ENCODE measurements around the gene UST.

Gene UST

DNA sequence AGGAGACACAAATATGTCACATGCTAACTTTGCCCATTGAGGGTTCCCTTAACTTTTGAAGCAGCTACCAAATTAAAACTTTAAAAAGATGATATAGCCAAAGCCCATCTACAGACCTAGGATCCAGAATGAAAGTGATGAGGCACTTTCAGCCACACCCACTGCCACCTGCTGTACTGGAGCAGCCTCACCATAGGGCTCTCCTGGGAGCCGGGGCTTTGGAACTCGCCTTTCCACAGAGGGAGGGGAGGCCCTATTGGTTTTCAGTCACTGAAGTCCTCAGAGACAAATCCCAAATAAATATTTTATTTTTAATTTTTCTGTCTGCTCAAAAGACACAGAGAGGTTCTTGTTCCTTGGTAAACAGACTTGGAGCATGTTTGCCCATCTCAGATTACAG, 332.6 kb downstream of the UST start:
- DNase-seq (ENCODE audit: low spot score), result no peak
- TF ChIP-seq, protein P1, sequence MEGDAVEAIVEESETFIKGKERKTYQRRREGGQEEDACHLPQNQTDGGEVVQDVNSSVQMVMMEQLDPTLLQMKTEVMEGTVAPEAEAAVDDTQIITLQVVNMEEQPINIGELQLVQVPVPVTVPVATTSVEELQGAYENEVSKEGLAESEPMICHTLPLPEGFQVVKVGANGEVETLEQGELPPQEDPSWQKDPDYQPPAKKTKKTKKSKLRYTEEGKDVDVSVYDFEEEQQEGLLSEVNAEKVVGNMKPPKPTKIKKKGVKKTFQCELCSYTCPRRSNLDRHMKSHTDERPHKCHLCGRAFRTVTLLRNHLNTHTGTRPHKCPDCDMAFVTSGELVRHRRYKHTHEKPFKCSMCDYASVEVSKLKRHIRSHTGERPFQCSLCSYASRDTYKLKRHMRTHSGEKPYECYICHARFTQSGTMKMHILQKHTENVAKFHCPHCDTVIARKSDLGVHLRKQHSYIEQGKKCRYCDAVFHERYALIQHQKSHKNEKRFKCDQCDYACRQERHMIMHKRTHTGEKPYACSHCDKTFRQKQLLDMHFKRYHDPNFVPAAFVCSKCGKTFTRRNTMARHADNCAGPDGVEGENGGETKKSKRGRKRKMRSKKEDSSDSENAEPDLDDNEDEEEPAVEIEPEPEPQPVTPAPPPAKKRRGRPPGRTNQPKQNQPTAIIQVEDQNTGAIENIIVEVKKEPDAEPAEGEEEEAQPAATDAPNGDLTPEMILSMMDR (IDR thresholded peaks at IDR 0.05; ENCODE audit: extremely low read depth, missing control alignments), result no peak

DNA sequence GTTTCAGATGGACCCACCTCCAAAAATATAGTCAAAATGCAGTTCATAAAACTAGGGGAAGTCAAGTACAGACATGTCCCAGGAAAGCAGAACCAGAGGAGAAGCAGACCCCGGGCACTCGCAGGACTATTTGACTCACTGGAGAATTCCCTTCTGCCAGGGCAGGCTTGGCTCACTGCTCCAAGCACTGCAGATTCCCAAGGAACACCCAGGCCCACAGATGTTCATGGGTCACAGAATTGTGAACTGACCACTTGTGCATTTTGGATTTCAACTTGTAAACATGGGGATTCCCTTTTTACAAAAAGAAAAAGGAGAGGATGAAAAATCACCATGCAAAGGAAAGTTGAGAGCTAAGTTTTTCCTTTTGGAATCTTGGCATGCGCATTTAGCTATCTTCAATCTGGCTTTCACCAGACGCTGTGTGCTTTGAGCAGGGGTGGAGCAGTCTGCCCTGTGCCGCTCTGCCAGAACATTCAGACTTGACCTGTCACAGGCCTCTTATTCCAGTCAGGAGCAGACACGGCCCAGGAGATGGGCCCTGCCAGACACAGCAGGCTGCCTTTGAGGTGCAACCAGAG, 333.2 kb downstream of the UST start:
- no peak for DNase-seq (ENCODE audit: low spot score)

DNA sequence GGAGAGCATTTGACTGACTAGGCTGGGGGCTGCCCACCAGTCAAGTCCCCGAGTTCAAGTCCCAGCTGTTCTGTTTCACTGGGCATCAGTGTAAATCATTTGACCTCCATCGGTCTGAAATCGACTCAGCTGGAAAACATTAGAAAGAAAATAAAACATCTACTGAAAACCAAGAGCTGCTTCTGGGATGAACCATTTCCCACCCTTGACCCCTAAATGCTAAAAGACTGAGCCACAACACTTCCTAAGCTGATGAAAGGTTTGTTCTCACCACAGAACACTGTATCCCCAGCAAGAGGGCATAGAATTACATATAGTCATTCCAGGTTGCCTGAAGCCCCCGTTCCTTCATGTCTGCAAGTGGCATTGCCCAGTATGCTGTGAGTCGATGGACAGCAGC, 333.7 kb downstream of the UST start:
- TF ChIP-seq, protein P1 (IDR thresholded peaks at IDR 0.05; ENCODE audit: extremely low read depth, missing control alignments), result no peak
- DNase-seq (ENCODE audit: low spot score), result no peak

More for the DNA sequence above, 333.2 kb downstream of the UST start:
- TF ChIP-seq, protein P1 (IDR thresholded peaks at IDR 0.05; ENCODE audit: extremely low read depth, missing control alignments), result no peak

DNA sequence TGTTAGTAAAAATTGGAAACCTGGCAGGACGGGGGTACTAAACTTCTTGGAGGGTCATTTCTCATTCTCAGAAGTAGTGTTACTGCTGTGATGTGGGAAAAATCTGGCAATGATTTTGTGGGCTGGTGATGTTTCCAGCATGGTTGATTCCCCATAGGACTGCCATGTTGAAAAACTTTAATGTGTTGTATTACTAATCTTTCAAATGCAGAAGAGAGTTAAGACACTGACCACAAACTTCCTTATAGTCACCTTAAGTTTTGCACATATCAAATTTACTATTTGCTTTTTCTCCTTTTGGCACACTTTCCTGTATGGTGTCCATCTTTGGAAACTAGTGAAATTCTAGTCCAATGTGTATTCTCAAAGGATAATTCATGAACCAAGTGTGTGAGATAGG, 334.5 kb downstream of the UST start:
- DNase-seq (ENCODE audit: low spot score), result no peak

DNA sequence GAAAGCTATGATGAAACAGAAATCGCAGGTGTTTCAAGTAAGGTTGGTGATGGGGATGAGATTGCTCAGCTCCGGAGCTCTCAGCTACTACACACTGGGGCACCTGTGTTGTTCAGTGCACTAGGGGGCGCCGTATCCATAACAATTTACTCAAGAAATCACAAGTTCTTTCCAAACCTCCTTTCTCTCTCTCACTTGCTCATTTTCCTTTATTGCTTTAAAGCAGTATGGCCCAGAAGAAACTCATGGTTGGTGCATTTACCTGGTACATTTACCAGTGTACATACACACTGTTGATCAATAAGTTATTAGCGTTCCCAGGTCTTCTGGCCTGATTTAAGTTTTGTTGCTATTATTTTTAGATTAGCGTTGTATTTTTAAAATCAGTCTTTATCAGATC, 335.5 kb downstream of the UST start:
- TF ChIP-seq, protein P1 (IDR thresholded peaks at IDR 0.05; ENCODE audit: extremely low read depth, missing control alignments), result peak; percentile 57
- DNase-seq (ENCODE audit: low spot score), result peak; percentile 63

More for the DNA sequence above, 334.5 kb downstream of the UST start:
- TF ChIP-seq, protein P1 (IDR thresholded peaks at IDR 0.05; ENCODE audit: extremely low read depth, missing control alignments), result no peak

DNA sequence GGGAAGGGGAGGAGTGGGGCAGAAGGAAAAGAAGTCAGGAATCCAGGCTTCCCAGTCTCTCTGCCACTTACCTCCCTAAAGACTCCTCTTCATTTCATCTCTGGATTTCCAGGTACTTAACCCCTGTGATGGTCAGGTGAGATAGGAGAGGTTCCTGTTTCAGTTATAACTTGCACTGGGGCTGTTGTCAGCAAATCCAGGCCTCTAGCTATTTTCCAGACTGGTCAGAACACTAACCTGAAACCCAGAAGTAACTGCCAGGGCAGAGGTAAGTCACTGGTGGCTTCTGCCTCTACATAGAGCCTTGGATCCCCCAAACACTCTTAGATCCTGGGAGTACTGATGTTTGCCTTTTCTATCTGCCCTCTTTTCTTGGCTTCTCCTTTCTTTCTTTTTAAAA, 337.2 kb downstream of the UST start:
- TF ChIP-seq, protein P1 (IDR thresholded peaks at IDR 0.05; ENCODE audit: extremely low read depth, missing control alignments), result no peak
- no peak for DNase-seq (ENCODE audit: low spot score)

DNA sequence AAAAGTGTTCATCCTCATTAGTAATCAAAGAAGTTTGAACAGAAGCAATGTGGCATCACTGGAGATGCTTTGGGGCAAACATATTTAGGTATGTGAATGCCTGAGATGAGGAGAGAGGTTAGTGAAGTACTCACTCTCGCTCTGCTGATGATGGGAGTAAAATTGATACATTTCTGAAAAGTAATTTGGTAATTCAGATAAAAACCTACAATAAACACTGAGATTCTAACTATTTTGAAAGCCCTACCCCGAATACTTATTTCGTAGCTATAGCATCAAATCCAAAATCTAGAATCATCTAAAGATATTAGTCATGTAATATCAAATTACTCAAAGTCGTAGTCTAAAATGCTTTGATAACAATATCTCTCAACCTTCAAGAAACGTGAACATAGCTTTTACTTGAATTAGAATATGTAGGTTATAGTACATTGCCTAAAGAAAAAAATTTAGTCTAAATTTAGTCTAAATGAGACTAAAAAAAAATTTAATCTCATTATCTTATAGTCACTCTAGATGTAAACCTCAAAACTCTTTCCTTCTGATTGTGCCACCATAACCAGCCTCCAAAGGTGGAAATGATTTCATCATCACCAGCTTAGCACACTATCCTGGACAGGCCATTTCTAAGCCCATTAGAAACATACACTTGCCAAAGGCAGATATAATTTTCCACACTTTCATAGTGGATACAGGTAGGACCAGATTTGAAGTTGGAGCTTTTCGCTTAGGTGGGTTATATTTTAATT, 338.2 kb downstream of the UST start:
- DNase-seq (ENCODE audit: low spot score), result no peak
- TF ChIP-seq, protein P1 (IDR thresholded peaks at IDR 0.05; ENCODE audit: extremely low read depth, missing control alignments), result no peak

Data from GM20000 (cell line).